Hepatocyte (in vitro differentiated cells): Measurements from ENCODE around the gene POTEH. TPM values are rescaled to one million over a fixed set of nuclear protein-coding genes. Genes with fewer than 3 reads are reported as not detected.
"Not testable (repeated sequence)": the region's sequence is repeated elsewhere in the genome, so short reads cannot be mapped to it uniquely, and the experiment has no call there.

Source experiments
- DNase-seq: peaks from one replicate; pipeline ENCODE4 v3.0.0-alpha.2; 2016; ENCODE audit warnings: low spot score
- H2AFZ ChIP-seq: fragments of 200-600 bp; sonication (generic); 2 replicates; pipeline ENCODE4 v1.6.0; 2016; ENCODE audit warnings: antibody characterized with exemption, mild to moderate bottlenecking
- H3K27ac ChIP-seq: fragments of 200-600 bp; sonication (generic); 2 replicates; pipeline ENCODE4 v1.5.1; 2016; ENCODE audit warnings: mild to moderate bottlenecking
- H3K27me3 ChIP-seq: fragments of 200-600 bp; sonication (generic); 2 replicates; pipeline ENCODE4 v1.6.1; 2016
- H3K36me3 ChIP-seq: fragments of 200-600 bp; sonication (generic); replicated peaks from 2 replicates; pipeline ENCODE4 v1.5.1; 2016; ENCODE audit warnings: low read depth; ENCODE audit not compliant: insufficient read depth
- H3K4me1 ChIP-seq: fragments of 200-600 bp; sonication (generic); 2 replicates; pipeline ENCODE4 v1.5.1; 2016; ENCODE audit warnings: mild to moderate bottlenecking, moderate library complexity; ENCODE audit not compliant: insufficient read depth
- H3K4me2 ChIP-seq: fragments of 200-600 bp; sonication (generic); 2 replicates; pipeline ENCODE4 v1.6.0; 2016
- H3K4me3 ChIP-seq: fragments of 200-600 bp; sonication (generic); 2 replicates; pipeline ENCODE4 v1.5.1; 2016; ENCODE audit warnings: mild to moderate bottlenecking
- H3K79me2 ChIP-seq: fragments of 200-600 bp; sonication (generic); 2 replicates; pipeline ENCODE4 v1.6.0; 2017; ENCODE audit warnings: mild to moderate bottlenecking
- H3K9me2 ChIP-seq: fragments of 200-600 bp; sonication (generic); replicated peaks from 2 replicates; pipeline ENCODE4 v1.6.0; 2017; ENCODE audit warnings: mild to moderate bottlenecking; ENCODE audit not compliant: insufficient read depth
- H3K9me3 ChIP-seq: fragments of 200-600 bp; sonication (generic); 2 replicates; pipeline ENCODE4 v1.5.1; 2016; ENCODE audit warnings: low read depth, mild to moderate bottlenecking
- H4K20me1 ChIP-seq: fragments of 200-600 bp; sonication (generic); 2 replicates; pipeline ENCODE4 v1.6.0; 2016; ENCODE audit warnings: mild to moderate bottlenecking; ENCODE audit not compliant: insufficient read depth, poor library complexity, severe bottlenecking
- WGBS: methylation state at CpG from one replicate; pipeline ENCODE4 v1.1.6; 2016; ENCODE audit warnings: low lambda C conversion rate; ENCODE audit errors: missing lambda C conversion rate; 5-methylcytosine and 5-hydroxymethylcytosine counted together
- polyA plus RNA-seq: library from polyadenylated mRNA; unstranded; fragments of >200 nt; fragmentation: Nextera tagmentation; extraction: Ambion mirVana; gene quantifications from 2 replicates; pipeline ENCODE4 v1.2.1, GENCODE V29; 2016
- total RNA-seq: library from RNA; depleted of rRNA; stranded (reverse); fragments of >200 nt; gene quantifications from 2 replicates; pipeline ENCODE4 v1.2.3, GENCODE V29; 2014

The POTEH gene
- total and polyA plus RNA-seq, 2 experiments from 2014 or later, result not detected

GRCh38 chr22:15679702-15680101 lies 10.1 kb upstream of the POTEH start:
- not testable (repeated sequence) for H3K9me2 ChIP-seq

GRCh38 chr22:15684115-15684514 lies 5.7 kb upstream of the POTEH start:
- not testable (repeated sequence) for DNase-seq, H3K4me3 ChIP-seq, H3K4me1 ChIP-seq, H3K27me3 ChIP-seq, H3K4me2 ChIP-seq, H3K27ac ChIP-seq, H3K79me2 ChIP-seq, H3K9me2 ChIP-seq, H4K20me1 ChIP-seq, H2AFZ ChIP-seq, H3K9me3 ChIP-seq, H3K36me3 ChIP-seq
- WGBS, result 66% methylated on average over 2 of the region's 3 CpGs

More at GRCh38 chr22:15679702-15680101, 10.1 kb upstream of the POTEH start:
- not testable (repeated sequence) for H3K79me2 ChIP-seq, DNase-seq, H4K20me1 ChIP-seq, H3K4me1 ChIP-seq, H3K4me2 ChIP-seq, H3K4me3 ChIP-seq, H3K27me3 ChIP-seq, H3K36me3 ChIP-seq, H2AFZ ChIP-seq, H3K27ac ChIP-seq, H3K9me3 ChIP-seq
- WGBS, result 92% methylated on average over 7 of the region's 8 CpGs

GRCh38 chr22:15684695-15685094 lies 5.1 kb upstream of the POTEH start:
- not testable (repeated sequence) for H3K4me1 ChIP-seq, H2AFZ ChIP-seq, H4K20me1 ChIP-seq, H3K79me2 ChIP-seq, H3K4me3 ChIP-seq, H3K27ac ChIP-seq, H3K36me3 ChIP-seq, H3K9me3 ChIP-seq, H3K27me3 ChIP-seq, H3K4me2 ChIP-seq, DNase-seq, H3K9me2 ChIP-seq
- no CpG with 5 or more reads among the region's 6 CpGs for WGBS

- not testable (repeated sequence) for H3K27me3 ChIP-seq, H3K4me1 ChIP-seq, H3K9me3 ChIP-seq, H4K20me1 ChIP-seq, H3K4me3 ChIP-seq, H3K27ac ChIP-seq, H2AFZ ChIP-seq, DNase-seq, H3K4me2 ChIP-seq, H3K79me2 ChIP-seq, H3K36me3 ChIP-seq, H3K9me2 ChIP-seq
- WGBS, result no CpG with 5 or more reads among the region's 4 CpGs
Measured at GRCh38 chr22:15685641-15686040, 4.2 kb upstream of the POTEH start.

- not testable (repeated sequence) for DNase-seq, H3K4me1 ChIP-seq, H3K27ac ChIP-seq, H3K4me2 ChIP-seq, H3K9me3 ChIP-seq, H2AFZ ChIP-seq, H3K79me2 ChIP-seq, H3K4me3 ChIP-seq, H3K36me3 ChIP-seq, H4K20me1 ChIP-seq, H3K9me2 ChIP-seq, H3K27me3 ChIP-seq
- WGBS, result 76% methylated on average over 3 of the region's 3 CpGs
Measured at GRCh38 chr22:15687086-15687485, 2.7 kb upstream of the POTEH start.

- WGBS, result 80% methylated on average over 4 of the region's 4 CpGs
- DNase-seq, H3K27ac ChIP-seq: not testable (repeated sequence)
Measured at GRCh38 chr22:15687676-15688075, 2.1 kb upstream of the POTEH start.

GRCh38 chr22:15688090-15688489 lies 1.7 kb upstream of the POTEH start:
- H3K36me3 ChIP-seq, H3K79me2 ChIP-seq, H3K27me3 ChIP-seq, H3K9me3 ChIP-seq, H3K27ac ChIP-seq, H3K4me2 ChIP-seq, H2AFZ ChIP-seq, DNase-seq, H3K4me1 ChIP-seq, H3K4me3 ChIP-seq, H3K9me2 ChIP-seq, H4K20me1 ChIP-seq: not testable (repeated sequence)
- 62% methylated on average over 1 of the region's 2 CpGs for WGBS

More at GRCh38 chr22:15687676-15688075, 2.1 kb upstream of the POTEH start:
- H3K9me3 ChIP-seq, H3K79me2 ChIP-seq, H3K9me2 ChIP-seq, H2AFZ ChIP-seq, H3K27me3 ChIP-seq, H3K4me2 ChIP-seq, H3K36me3 ChIP-seq, H4K20me1 ChIP-seq, H3K4me1 ChIP-seq, H3K4me3 ChIP-seq: not testable (repeated sequence)

GRCh38 chr22:15689012-15689748 lies 646 bp upstream of the POTEH start:
- not testable (repeated sequence) for H2AFZ ChIP-seq, H3K9me3 ChIP-seq, H3K4me1 ChIP-seq, H4K20me1 ChIP-seq, H3K4me2 ChIP-seq, H3K4me3 ChIP-seq, H3K36me3 ChIP-seq, H3K79me2 ChIP-seq, H3K27ac ChIP-seq, H3K9me2 ChIP-seq, H3K27me3 ChIP-seq
- WGBS, result 96% methylated on average over 40 of the region's 77 CpGs
- DNase-seq, result peak; percentile 7

- not testable (repeated sequence) for H3K27ac ChIP-seq, H3K4me2 ChIP-seq, H3K9me2 ChIP-seq, H3K36me3 ChIP-seq, H3K27me3 ChIP-seq, H4K20me1 ChIP-seq, H3K4me1 ChIP-seq, H3K9me3 ChIP-seq, H3K4me3 ChIP-seq, H2AFZ ChIP-seq, H3K79me2 ChIP-seq
- 83% methylated on average over 4 of the region's 4 CpGs for WGBS
- peak; percentile 2 for DNase-seq
Measured at GRCh38 chr22:15713600-15713999, 23.8 kb downstream of the POTEH start.
